Suppressor macrophage treated with lipopolysaccharide for 4 hours (primary cell): ENCODE measurements around the gene DACH1.

Source experiments
- DNase-seq: peaks from one replicate; pipeline ENCODE4 v3.0.0-alpha.2; 2020

Gene DACH1

DNA sequence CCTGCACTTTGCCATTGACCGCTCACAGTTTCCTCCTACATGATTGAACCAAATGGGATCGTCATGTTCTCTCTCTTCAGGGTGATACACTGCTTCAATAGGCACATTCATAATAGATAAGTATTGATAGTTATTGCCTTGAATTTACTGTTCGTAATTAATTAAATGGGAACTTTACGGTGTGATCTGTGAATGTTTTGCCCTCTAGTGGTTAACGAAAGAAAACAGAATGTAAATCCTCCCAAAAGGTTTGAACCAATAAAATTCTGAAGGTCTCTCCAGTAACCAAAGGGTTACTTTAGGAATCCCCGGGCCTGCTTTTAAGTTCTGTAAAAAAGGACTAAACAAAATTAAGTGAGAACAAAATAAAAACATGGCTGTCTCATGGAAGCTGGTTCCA, 389.3 kb downstream of the DACH1 start:
- no peak for DNase-seq

GRCh38 chr13:71474936-71475335, 392.1 kb downstream of the DACH1 start:
- DNase-seq: no peak

DNA sequence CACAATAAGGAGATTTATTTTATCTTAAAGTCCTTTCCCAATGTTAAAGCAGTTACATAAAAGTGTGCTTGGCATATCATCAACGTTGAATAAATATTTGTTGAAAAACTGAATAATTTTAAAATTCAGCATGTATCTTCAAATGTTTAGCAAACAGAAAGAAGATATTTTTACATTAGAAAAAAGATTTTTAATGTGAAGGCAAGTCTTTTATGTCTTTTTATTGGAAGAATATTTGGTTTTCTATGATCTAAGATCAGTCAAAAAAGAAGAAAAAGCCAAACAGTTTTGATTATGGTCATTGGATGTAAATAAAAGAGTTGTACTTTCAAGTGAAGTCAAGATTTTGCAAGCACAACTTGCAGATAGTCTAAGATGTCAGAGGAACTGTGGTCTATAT, 397.4 kb downstream of the DACH1 start:
- no peak for DNase-seq

- no peak for DNase-seq
Measured at GRCh38 chr13:71464686-71465085, 402.3 kb downstream of the DACH1 start.

GRCh38 chr13:71461892-71462291, 405.1 kb downstream of the DACH1 start:
- no peak for DNase-seq

DNA sequence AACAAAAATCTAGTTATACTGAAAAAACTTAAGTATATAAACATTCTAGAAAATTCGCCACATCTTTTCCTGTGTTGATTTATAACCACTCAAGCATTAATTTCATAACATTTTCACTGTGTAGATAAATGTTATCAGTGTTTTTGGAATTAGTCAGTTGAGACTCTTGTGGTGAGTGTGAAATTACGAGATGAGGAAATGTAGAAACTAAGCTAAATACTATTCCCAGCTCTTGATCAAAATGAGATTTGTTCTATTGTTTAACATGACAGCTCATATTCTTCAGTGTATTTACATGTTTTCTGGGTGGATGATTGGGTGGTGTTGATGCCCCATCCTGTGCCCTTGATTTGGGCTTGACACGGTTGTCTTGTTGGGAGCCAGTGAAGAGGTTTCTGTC, 406.8 kb downstream of the DACH1 start:
- no peak for DNase-seq

GRCh38 chr13:71459708-71460107, 407.3 kb downstream of the DACH1 start:
- no peak for DNase-seq

DNA sequence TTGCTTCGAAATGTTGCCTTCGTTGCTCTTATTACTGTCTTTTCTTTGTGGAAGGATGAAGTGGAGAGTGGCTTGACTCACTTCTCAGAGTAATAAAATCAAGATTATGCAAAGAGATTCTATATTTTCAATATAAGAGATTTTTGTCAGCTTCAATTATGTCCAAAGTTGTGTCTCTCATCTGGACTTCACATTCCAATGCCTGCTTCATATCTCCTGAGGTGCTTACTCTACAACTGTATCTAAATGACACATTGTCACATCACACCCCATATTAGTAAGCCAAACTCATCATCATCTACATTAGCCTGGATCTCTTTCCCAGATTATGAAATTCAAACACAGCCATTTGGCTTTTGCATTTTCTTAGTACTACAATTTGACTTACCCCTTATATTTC, 409.4 kb downstream of the DACH1 start:
- peak; percentile 3 for DNase-seq

- no peak for DNase-seq
Measured at GRCh38 chr13:71456136-71456535, 410.9 kb downstream of the DACH1 start.

DNA sequence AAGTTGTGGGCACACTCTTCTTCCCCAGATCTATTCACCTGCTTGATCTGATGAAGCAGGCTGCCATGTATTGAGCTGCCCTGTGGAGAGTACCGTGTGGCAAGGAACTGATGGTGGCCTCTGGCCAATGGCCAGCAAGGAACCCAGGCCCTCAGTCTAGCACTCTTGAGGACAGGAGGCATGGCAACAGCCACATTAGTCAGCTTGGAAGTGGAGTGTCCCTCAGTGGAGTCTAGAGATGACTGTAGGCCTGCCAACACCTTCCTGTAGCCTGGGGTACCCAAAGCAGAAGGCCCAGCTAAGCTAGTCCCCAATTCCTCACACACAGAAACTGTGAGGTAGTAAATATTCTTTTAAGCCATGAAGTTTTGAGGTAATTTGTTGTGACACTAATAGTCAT, 412.5 kb downstream of the DACH1 start:
- no peak for DNase-seq

DNA sequence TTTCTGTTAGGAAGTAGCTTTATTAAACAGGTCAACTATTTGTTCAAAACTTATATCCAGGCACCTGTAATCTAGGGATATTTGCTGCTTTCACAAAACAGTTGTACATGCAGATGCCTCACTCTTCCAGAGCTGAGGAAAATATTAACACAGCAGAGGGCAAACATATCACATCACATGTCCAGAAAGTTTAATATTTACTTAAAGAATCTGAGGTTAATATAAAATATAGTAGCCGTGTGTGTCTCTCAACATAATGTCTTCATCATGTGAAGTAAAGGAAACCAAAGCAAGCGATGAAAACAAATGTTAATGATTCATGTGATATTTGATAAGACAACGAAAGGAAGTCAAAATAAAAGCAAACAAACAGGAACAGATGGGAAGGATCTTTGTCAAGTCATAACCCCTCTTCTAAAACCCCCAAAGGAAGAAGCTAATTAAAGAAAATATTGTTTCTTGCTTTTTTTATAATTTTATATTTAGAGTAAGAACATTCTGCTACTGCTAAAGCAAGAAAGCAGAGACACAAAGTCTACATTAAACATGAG, 418.8 kb downstream of the DACH1 start:
- DNase-seq: no peak

DNA sequence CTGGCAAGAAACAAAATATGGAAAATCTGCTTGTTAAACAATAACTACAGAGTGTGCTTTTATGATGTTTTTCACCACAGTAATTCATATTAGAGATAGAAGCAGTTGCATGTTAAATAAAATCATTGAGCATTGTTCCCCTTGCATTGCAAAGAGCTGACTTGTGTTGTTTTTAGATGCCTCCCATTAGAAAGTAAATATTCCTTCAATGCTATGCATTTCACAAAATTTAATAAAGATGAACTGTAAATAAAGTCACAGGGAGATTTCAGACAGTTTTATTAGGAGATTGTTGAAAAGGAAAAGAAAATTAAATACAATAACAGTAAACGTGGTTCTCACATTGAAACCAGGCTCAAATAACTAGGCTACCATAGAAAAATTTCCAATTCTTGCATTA, 429.3 kb downstream of the DACH1 start:
- no peak for DNase-seq

DNA sequence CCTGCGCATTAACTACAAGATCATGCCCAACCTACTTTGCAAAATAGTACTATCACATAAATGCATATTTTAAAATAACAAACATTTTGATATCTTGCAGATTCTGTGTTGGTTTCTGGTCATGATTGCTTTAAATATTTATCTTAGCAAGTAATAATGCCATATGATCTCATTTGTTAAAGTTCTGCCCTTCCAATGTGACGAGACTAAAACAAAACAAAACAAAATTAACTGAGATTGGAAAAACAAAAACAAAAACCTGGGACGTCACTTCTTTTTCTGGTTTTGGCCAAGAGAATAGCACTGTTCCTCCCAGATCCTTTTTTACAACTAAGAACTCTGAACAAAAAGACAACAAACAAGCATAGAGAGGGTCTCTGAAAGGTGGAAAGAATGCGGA, 436.3 kb downstream of the DACH1 start:
- no peak for DNase-seq

GRCh38 chr13:71417205-71417604, 449.8 kb downstream of the DACH1 start:
- DNase-seq: no peak

GRCh38 chr13:71412231-71412630, 454.8 kb downstream of the DACH1 start:
- DNase-seq: no peak

GRCh38 chr13:71408416-71408815, 458.6 kb downstream of the DACH1 start:
- no peak for DNase-seq

DNA sequence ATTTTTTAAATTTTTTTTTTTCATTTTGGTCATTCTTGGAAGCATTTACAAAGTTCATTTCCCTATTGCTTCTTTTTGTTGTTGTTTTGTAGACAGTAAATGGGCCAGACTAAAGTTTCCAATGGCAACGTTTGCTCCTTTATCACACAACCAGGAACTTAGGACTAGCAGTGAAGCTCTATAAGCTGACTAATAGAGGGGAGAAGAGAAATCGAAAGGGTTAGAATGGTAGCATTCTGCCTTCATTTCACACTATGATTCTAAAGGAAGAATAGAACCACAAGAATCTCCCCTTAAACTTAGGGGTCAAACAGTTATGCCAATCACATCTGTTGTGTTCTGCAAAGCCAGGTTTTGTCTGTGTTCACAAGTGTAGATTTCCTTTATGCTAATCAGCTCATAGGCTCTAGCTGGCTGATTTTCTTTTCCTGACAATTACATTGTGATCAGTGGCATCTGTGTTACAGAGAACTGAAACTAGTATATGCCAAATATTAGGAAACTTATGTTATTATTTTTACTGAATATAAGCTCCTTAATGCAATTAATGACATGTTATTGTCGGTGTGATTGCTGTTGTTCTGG, 467.3 kb downstream of the DACH1 start:
- no peak for DNase-seq

DNA sequence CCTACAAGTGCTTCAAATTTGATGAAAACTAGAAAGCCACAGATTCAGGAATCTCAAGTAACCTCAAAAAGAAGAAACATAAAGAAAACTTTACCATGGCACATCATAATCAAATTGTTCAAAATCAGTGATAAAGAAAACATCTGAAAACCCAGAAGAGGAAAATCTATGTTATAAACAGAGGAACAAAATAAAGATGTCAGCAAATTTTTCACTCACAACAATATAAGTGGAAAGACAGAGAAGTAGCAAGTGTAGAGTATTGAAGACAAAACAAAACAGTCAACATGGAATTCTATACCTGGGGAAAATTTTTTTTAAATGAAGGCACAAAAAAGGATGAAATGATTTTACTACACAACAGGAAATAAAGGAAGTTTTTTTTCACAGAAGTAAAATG, 470.9 kb downstream of the DACH1 start:
- no peak for DNase-seq

DNA sequence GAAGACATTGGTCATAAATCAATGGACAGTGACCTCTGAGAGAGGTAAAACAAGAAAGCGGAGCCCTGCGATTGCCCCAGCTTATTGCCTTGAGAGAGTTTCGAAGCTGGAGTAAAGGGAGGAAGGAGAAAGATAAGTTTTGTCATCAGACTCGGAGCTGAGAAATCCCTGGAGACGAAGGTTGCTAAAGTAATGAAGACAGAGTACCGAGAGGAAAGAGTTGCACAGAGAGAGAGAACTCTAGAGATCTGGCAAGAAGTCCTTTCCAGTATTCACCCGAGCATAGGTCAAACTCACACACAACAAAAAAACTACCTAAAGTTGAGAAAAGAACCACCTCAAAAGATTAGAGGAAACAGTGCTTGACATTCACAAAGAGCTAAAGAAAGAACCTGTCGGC, 472.0 kb downstream of the DACH1 start:
- no peak for DNase-seq

GRCh38 chr13:71394176-71394575, 472.8 kb downstream of the DACH1 start:
- DNase-seq: no peak
